ENCODE results near the gene ABLIM1.
A peak's percentile ranks its signal among the peaks of the same experiment; 100 is the strongest.

Gene ABLIM1

GRCh38 chr10:114638821-114639625 lies 19.1 kb downstream of the ABLIM1 start:
- no peak overlapping the region for H3K4me3 ChIP-seq (ENCODE audit: low read depth, low read length)
- TF ChIP-seq CTCF (IDR thresholded peaks at IDR 0.05; ENCODE audit: low read depth, low read length, missing control alignments) = no peak
- DNase-seq (ENCODE audit: low read depth) = no peak

- TF ChIP-seq CTCF (IDR thresholded peaks at IDR 0.05; ENCODE audit: low read depth, low read length, missing control alignments) = no peak
- no peak overlapping the region for H3K4me3 ChIP-seq (ENCODE audit: low read depth, low read length)
- no peak for DNase-seq (ENCODE audit: low read depth)
Measured at GRCh38 chr10:114635797-114636550, 22.1 kb downstream of the ABLIM1 start.

GRCh38 chr10:114635101-114635500 lies 23.0 kb downstream of the ABLIM1 start:
- no peak for DNase-seq (ENCODE audit: low read depth)
- H3K4me3 ChIP-seq (ENCODE audit: low read depth, low read length) = no peak overlapping the region
- TF ChIP-seq CTCF (IDR thresholded peaks at IDR 0.05; ENCODE audit: low read depth, low read length, missing control alignments) = no peak

- no peak for TF ChIP-seq CTCF (IDR thresholded peaks at IDR 0.05; ENCODE audit: low read depth, low read length, missing control alignments)
- no peak overlapping the region for H3K4me3 ChIP-seq (ENCODE audit: low read depth, low read length)
- DNase-seq (ENCODE audit: low read depth) = no peak
Measured at GRCh38 chr10:114634609-114634979, 23.5 kb downstream of the ABLIM1 start.

GRCh38 chr10:114632869-114633715 lies 25.0 kb downstream of the ABLIM1 start:
- H3K4me3 ChIP-seq (ENCODE audit: low read depth, low read length) = no peak overlapping the region
- DNase-seq (ENCODE audit: low read depth) = no peak
- no peak for TF ChIP-seq CTCF (IDR thresholded peaks at IDR 0.05; ENCODE audit: low read depth, low read length, missing control alignments)

GRCh38 chr10:114631666-114632417 lies 26.2 kb downstream of the ABLIM1 start:
- no peak for DNase-seq (ENCODE audit: low read depth)

More at GRCh38 chr10:114631666-114632417, 26.2 kb downstream of the ABLIM1 start:
- no peak for TF ChIP-seq CTCF (IDR thresholded peaks at IDR 0.05; ENCODE audit: low read depth, low read length, missing control alignments)
- peak overlapping the region; percentile 43 for H3K4me3 ChIP-seq (ENCODE audit: low read depth, low read length)
